ENCODE data around the gene RPUSD2. TPM values are rescaled to one million over a fixed set of nuclear protein-coding genes. Genes with fewer than 3 reads are reported as not detected.

The RPUSD2 gene
- total and polyA plus RNA-seq, 2 donors = 5.9 to 11.7 TPM

DNA sequence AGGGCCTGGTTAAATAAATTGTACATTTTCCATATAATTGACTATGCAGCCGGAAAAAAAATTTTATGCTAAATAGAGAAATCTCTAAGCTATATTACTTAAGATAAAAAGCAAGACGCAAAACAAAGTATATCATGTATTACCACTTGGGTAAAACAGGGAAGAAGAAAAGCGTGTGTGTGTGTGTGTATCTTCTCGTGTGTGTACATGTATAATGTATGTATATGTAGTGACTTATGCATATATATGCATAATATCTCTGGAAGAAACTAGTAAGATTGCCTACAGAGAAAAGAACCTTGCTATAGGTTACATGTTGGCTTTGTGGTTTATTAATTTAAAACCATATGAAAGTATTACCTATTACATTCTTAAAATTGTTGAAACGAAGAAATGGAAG, 44.0 kb downstream of the RPUSD2 start:
- 86% methylated on average over 5 of the region's 5 CpGs for WGBS
- no peak for DNase-seq (ENCODE audit: extremely low spot score)

DNA sequence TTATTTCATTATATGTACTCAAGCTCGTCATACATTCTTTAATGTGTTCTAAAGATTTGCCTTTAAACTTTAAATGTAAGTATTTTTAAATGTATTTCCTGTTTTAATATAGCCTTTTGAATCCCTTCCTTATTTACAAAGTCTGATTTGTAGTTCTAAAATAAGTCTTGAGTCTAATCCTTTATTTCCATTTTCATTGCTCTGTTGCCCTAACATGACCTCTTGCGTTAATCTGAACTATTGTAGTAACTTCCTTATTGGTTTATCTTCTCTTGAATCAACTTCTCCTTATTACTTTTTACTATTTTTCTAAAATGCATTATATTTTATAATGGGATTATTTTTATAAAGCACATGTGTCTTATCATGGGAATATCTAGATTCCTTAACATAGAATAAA, 48.9 kb downstream of the RPUSD2 start:
- Histone ChIP-seq H3K4me3 (ENCODE audit: low read depth, low read length) (no peak overlapping the region), H3K4me1 (ENCODE audit: insufficient read depth) (no peaks in the 10 kb centered on the region), H3K36me3 (ENCODE audit: insufficient read depth) (no peaks in the 10 kb centered on the region), H3K27ac (ENCODE audit: low read depth) (no peak overlapping the region)
- DNase-seq (ENCODE audit: extremely low spot score) = no peak
- 84% methylated on average over 2 of the region's 2 CpGs for WGBS

More for the DNA sequence above, 44.0 kb downstream of the RPUSD2 start:
- Histone ChIP-seq H3K4me3 (ENCODE audit: low read depth, low read length) (no peak overlapping the region), H3K36me3 (ENCODE audit: insufficient read depth) (no peaks in the 10 kb centered on the region), H3K27ac (ENCODE audit: low read depth) (no peak overlapping the region), H3K4me1 (ENCODE audit: insufficient read depth) (no peaks in the 10 kb centered on the region)

DNA sequence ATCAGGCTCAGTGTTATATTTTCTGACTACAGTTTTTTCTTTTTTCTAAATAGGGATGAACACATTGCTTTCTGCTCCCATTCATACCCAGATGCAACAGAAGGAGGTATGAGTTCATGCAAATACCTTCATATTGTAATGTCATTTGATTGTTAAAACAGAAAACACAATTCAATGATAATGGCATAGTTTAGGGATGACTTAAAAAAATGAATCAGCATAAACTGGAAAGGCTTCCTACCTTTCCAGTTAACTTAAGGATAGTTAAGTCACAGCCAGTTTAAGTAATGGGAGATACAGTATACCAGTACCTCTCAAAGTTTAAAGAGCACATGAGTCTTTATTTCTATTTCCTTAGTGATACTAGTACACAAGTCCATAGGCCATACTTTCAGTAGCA, 49.8 kb downstream of the RPUSD2 start:
- H3K4me3 ChIP-seq (ENCODE audit: low read depth, low read length) = no peak overlapping the region
- no peaks in the 10 kb centered on the region for H3K36me3 ChIP-seq (ENCODE audit: insufficient read depth)
- H3K4me1 ChIP-seq (ENCODE audit: insufficient read depth) = no peaks in the 10 kb centered on the region
- H3K27ac ChIP-seq (ENCODE audit: low read depth) = no peak overlapping the region
- DNase-seq (ENCODE audit: extremely low spot score) = no peak

DNA sequence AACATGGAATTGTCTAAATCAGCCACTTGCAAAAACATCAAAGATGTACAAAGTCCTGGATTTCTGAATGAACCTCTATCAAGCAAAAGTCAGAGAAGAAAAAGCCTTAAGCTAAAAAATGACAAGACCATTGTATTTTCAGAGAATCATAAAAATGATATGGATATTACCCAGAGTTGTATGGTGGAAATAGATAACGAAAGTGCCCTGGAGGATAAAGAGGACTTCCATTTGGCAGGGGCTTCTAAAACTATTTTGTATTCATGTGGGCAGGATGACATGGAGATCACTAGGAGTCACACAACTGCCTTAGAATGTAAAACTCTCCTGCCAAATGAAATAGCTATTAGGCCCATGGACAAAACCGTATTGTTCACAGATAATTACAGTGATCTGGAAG, 54.3 kb downstream of the RPUSD2 start:
- Histone ChIP-seq H3K4me1 (ENCODE audit: insufficient read depth) (no peaks in the 10 kb centered on the region), H3K4me3 (ENCODE audit: low read depth, low read length) (no peak overlapping the region), H3K36me3 (ENCODE audit: insufficient read depth) (no peaks in the 10 kb centered on the region), H3K27ac (ENCODE audit: low read depth) (no peak overlapping the region)
- DNase-seq (ENCODE audit: extremely low spot score) = no peak
- 90% methylated on average over 2 of the region's 2 CpGs for WGBS

Small RNA genes within 50 kb of the gene (small RNA-seq; reads per million reads assigned to genes)
- gene RF00017 (not detected), gene RN7SL376P (not detected), gene RNU6-516P (not detected)

Other genes starting within 250 kb of the RPUSD2 start
- gene INAFM2, start 245.6 kb upstream of the RPUSD2 start, total RNA-seq = 11.3 TPM
- 24.5 TPM for gene INAFM2, start 245.6 kb upstream of the RPUSD2 start, polyA plus RNA-seq
- 10.0 TPM for gene CCDC9B, start 228.4 kb upstream of the RPUSD2 start, total RNA-seq
- 42.2 TPM for gene CCDC9B, start 228.4 kb upstream of the RPUSD2 start, polyA plus RNA-seq
- not detected for gene PHGR1, start 218.3 kb upstream of the RPUSD2 start, total RNA-seq
- gene PHGR1, start 218.3 kb upstream of the RPUSD2 start, polyA plus RNA-seq = 2.6 TPM
- 0.63 TPM for gene DISP2, start 211.1 kb upstream of the RPUSD2 start, total RNA-seq
- 0.27 TPM for gene DISP2, start 211.1 kb upstream of the RPUSD2 start, polyA plus RNA-seq
- gene KNSTRN, start 186.6 kb upstream of the RPUSD2 start, total RNA-seq = 25.4 TPM
- gene KNSTRN, start 186.6 kb upstream of the RPUSD2 start, polyA plus RNA-seq = 7.5 TPM
- 39.4 TPM for gene IVD, start 163.5 kb upstream of the RPUSD2 start, total RNA-seq
- gene IVD, start 163.5 kb upstream of the RPUSD2 start, polyA plus RNA-seq = 48.5 TPM
- gene BAHD1, start 128.3 kb upstream of the RPUSD2 start, total RNA-seq = 7.9 TPM
- gene BAHD1, start 128.3 kb upstream of the RPUSD2 start, polyA plus RNA-seq = 23.0 TPM
- gene CHST14, start 98.3 kb upstream of the RPUSD2 start, total RNA-seq = 11.8 TPM
- gene CHST14, start 98.3 kb upstream of the RPUSD2 start, polyA plus RNA-seq = 22.6 TPM
- 20.8 TPM for gene CCDC32, start 4.3 kb upstream of the RPUSD2 start, total RNA-seq
- gene CCDC32, start 4.3 kb upstream of the RPUSD2 start, polyA plus RNA-seq = 29.4 TPM
- gene KNL1, start 24.9 kb downstream of the RPUSD2 start, total RNA-seq = 39.5 TPM
- 0.35 TPM for gene KNL1, start 24.9 kb downstream of the RPUSD2 start, polyA plus RNA-seq
- 2.2 TPM for gene RAD51, start 125.9 kb downstream of the RPUSD2 start, total RNA-seq
- gene RAD51, start 125.9 kb downstream of the RPUSD2 start, polyA plus RNA-seq = 0.98 TPM
- gene RMDN3, start 186.0 kb downstream of the RPUSD2 start, total RNA-seq = 13.0 TPM
- gene RMDN3, start 186.0 kb downstream of the RPUSD2 start, polyA plus RNA-seq = 35.2 TPM
- gene GCHFR, start 194.8 kb downstream of the RPUSD2 start, total RNA-seq = 2.9 TPM
- gene GCHFR, start 194.8 kb downstream of the RPUSD2 start, polyA plus RNA-seq = 28.7 TPM
- gene C15orf62, start 200.7 kb downstream of the RPUSD2 start, total RNA-seq = 0.11 TPM
- gene C15orf62, start 200.7 kb downstream of the RPUSD2 start, polyA plus RNA-seq = 1.2 TPM
- gene ZFYVE19, start 237.8 kb downstream of the RPUSD2 start, total RNA-seq = 20.3 TPM
- 26.4 TPM for gene ZFYVE19, start 237.8 kb downstream of the RPUSD2 start, polyA plus RNA-seq
- gene DNAJC17, start 238.2 kb downstream of the RPUSD2 start, total RNA-seq = 17.9 TPM
- gene DNAJC17, start 238.2 kb downstream of the RPUSD2 start, polyA plus RNA-seq = 45.6 TPM